ENCODE data around the gene MARCKS.

Gene MARCKS, protein sequence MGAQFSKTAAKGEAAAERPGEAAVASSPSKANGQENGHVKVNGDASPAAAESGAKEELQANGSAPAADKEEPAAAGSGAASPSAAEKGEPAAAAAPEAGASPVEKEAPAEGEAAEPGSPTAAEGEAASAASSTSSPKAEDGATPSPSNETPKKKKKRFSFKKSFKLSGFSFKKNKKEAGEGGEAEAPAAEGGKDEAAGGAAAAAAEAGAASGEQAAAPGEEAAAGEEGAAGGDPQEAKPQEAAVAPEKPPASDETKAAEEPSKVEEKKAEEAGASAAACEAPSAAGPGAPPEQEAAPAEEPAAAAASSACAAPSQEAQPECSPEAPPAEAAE

GRCh38 chr6:113856625-113857555, at the start of gene MARCKS:
TSS of gene MARCKS (plus strand) at chr6:113857345. CDS start at chr6:113857746, 401 bp downstream.
- DNase-seq: peak; percentile 55

GRCh38 chr6:113809826-113810225, 47.3 kb upstream of the MARCKS start:
- no peak for DNase-seq

- no peak for DNase-seq
These were observed 44.0 kb upstream of the MARCKS start for GRCh38 chr6:113813142-113813541.

GRCh38 chr6:113818578-113818977, 38.6 kb upstream of the MARCKS start:
- DNase-seq: no peak

DNA sequence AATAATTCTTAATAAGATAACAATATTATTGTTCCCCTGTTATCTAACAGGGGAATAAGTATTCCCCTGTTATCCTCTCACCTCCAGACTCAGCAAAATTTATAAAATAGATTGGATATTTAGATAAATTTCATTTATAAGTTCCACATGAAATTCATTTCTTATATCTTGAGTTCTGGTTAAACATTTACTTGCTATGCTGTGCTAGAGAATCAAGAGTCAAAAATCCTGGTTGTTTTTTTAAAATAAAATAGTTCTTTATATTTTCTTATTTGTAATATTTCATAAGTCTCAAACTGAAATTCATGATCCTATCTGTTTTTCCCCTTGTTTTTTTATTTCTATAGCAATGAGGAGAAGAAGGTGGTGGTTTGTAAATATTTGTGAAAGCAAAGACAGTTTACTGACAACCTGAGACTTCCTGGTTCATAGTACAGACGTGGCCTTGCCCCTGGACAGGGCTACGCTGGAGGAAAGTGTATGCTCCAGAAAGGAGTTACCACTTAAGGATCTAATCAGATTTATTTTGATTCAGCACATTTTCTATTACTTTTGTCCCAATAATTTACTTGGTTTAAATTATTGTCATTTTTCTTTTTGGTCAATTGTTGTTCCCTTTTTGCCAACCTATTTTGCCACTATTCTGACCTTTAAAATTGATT, 37.8 kb upstream of the MARCKS start:
- no peak for DNase-seq

DNA sequence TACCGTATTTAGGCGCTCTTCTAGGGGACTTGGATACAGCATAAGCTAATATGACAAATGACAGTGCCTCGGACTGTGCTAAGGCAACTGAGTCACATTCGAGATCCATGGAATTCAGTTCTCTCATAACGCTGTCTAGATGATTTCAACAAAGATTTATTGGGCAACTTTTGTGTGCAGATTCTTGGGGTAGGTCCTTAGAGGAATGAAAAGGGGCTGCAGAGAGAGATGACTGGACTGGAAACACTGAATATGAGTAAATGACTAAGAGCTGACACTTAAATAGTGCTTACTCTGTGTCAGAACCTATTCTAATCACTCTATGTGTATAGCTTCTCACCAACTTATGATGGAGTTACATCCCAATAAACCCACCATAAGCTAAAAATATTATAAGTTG, 36.4 kb upstream of the MARCKS start:
- DNase-seq: no peak

DNA sequence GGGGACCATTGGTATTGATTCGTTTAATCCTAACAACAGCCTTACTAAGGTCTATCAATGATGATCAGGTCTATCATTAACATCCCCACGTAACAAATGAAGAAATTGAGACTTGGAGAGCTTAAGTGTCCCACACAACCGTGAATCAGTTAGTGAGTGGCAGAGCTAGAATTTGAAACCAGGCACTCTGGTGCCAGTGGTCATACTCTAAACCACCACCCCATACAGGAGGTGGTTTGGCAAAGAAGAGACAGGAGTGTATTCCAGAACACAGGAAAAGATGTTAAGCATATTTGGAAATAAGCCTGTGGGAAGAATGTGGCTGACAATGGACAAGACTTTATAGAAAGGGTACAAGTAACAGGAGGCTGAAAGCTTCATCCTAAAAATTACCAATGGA, 35.7 kb upstream of the MARCKS start:
- DNase-seq: no peak

- DNase-seq: no peak
These were observed 33.2 kb upstream of the MARCKS start for GRCh38 chr6:113823916-113824315.

GRCh38 chr6:113824411-113824810, 32.7 kb upstream of the MARCKS start:
- no peak for DNase-seq

DNA sequence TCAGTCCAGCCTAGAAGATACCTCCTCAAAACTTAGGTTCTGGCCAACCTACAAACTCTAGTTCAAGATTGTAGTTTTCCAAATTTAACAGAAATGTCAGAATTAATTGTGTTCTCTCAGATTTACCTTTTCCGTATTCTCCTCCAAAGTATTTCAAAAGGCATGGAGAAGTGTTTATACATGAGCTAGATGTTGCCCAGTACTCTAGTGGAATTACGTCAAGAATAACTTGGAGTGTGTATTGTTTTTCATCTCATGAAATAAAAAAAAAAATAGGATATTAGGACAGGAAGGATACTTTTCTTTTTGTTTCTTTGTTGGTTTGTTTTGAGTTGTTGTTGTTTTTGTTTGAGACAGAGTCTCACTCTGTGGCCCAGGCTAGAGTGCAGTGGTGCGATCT, 32.3 kb upstream of the MARCKS start:
- DNase-seq: no peak

GRCh38 chr6:113825781-113826180, 31.4 kb upstream of the MARCKS start:
- DNase-seq: no peak

GRCh38 chr6:113828984-113829695, 28.0 kb upstream of the MARCKS start:
- no peak for DNase-seq

GRCh38 chr6:113829696-113830045, 27.5 kb upstream of the MARCKS start:
- DNase-seq: no peak

DNA sequence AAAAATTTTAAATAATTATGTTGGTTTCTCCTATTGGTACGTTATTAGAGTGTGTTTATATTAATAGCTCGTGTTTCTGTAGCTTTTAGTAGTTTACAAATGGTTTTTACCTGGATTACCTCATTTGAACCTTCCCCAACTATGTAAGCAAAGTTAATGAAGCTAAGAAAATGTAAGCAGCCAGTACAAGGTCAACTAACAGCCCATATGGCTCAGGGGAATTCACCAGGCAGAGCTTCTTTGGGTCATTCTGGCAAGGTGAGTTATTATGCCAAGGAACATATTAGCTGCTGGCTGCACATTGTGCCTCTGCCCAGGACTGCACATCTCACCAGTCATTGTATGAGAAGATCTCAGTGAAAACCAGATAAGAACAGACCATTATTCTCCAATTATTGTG, 27.0 kb upstream of the MARCKS start:
- no peak for DNase-seq

- no peak for DNase-seq
These were observed 23.6 kb upstream of the MARCKS start for GRCh38 chr6:113833537-113833936.

- no peak for DNase-seq
These were observed 20.0 kb upstream of the MARCKS start for GRCh38 chr6:113837170-113837569.

DNA sequence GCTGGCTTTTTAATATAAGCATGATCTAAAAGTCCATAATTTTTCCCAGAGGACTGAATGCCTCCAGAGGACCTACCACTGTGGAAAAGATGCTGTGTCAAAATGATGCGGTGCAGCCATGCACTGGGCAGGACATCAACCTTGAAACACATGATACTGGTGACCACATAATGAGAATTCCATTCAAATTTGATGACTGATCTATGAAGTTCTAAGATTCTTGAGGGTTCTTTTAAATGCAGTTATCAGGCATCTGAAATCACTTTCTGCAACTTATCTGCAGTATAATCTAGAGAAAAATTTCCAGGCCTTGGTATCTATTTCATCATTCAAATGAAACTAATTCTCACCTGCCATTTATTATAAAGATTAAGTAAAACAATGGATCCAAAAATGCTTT, 15.0 kb upstream of the MARCKS start:
- no peak for DNase-seq

DNA sequence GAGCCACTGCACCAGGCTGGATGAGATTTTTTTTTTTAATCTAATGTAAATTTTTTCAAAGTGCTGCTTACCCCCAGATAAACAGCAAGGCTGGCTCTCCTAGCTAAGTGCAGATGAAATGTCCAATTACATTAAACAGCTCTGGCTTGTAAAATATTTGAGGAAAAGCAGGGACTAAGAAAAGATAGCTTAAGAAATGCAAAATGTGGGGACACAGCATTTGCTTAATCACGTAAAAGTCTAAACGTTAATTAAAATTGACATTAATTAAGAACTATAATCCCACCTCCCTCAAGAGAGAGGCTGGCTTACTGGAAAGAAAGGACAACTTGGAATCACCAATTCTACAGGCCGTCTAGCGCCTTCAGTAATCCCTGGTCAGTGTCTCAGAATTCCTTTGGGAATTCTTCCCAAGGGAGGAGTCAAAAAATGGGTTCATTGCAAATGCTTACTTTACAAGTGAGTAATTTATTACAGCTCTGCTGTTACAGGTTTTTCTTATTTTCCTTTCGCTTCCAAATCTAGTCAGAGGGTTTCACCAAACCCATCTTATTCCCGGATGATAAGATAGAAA, 13.6 kb upstream of the MARCKS start:
- no peak for DNase-seq

- no peak for DNase-seq
These were observed 10.6 kb upstream of the MARCKS start for GRCh38 chr6:113846577-113846976.

DNA sequence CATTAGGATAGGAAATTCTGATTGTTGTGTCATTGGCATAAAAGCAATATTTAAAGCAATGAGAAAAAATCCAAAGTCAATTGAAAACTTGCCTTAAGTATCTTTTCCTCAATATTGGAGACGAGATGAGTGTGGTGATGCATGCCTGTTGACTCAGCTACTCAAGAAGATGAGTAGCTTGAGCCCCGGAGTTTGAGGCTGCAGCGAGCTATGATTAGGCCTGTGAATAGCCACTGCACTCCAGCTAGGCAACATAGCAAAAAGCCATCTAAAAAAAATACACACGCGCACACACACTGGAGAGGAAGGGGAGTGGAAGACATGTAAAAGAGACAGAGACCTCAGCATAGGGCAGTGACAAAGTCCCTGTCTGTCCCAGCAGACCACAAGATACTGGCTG, 9.7 kb upstream of the MARCKS start:
- DNase-seq: no peak

DNA sequence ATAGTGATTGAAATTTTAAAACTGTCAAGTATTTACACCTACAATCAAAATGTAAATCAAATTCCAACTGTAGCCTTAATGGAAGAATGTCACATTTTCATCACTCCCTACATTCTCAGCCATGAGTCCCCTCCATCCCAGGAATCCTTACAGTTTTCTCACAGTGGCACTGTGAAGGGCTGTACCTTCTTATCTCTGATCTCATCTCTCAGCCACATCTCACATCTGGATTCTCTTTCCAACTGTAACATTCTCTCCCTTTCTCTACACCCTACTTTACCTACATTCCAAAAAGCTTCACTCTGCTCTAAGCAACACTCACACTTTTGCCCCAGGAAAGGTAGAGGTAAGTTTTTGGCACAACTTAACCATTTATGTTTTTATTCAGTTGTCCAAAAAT, 8.9 kb upstream of the MARCKS start:
- no peak for DNase-seq

- DNase-seq: no peak
These were observed 8.3 kb upstream of the MARCKS start for GRCh38 chr6:113848811-113849210.

DNA sequence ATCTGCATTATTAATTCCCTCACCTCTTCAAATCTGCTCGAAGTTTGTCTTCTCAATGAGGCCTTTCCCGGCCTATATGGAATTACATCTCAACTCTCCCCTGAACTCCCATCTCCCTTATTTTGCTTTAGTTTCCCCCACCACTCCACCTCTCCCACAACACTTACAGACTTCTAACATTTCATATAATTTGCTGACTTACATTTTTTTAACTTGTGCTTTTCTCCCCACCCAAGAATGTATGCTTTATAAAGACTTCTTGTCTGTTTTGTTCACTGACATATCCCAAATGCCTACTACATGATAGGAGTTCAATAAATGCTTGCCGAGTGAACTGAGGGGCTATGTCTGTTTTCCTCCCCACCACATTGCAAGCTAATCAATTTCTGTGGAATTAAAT, 3.9 kb upstream of the MARCKS start:
- DNase-seq: no peak

All from activated CD4-positive, alpha-beta T cell treated with anti-CD3 and anti-CD28 coated beads, Interleukin-10, Interleukin-2, amounts not matched to agents 100 ng/mL and 50 ng/mL, durations not matched to agents 16 hours and 8 hours (primary cell).